SH-SY5Y (cell line): ENCODE measurements around the gene PALD1.

ENCODE experiments used
- GATA2 ChIP-seq: IDR thresholded peaks from 2 replicates; pipeline ENCODE4 v1.6.1; 2011; ENCODE audit warnings: mild to moderate bottlenecking, low read depth, low read length
- GATA3 ChIP-seq: IDR thresholded peaks from 2 replicates; pipeline ENCODE4 v1.6.1; 2011; ENCODE audit warnings: low read depth, mild to moderate bottlenecking, low read length, moderate library complexity

DNA sequence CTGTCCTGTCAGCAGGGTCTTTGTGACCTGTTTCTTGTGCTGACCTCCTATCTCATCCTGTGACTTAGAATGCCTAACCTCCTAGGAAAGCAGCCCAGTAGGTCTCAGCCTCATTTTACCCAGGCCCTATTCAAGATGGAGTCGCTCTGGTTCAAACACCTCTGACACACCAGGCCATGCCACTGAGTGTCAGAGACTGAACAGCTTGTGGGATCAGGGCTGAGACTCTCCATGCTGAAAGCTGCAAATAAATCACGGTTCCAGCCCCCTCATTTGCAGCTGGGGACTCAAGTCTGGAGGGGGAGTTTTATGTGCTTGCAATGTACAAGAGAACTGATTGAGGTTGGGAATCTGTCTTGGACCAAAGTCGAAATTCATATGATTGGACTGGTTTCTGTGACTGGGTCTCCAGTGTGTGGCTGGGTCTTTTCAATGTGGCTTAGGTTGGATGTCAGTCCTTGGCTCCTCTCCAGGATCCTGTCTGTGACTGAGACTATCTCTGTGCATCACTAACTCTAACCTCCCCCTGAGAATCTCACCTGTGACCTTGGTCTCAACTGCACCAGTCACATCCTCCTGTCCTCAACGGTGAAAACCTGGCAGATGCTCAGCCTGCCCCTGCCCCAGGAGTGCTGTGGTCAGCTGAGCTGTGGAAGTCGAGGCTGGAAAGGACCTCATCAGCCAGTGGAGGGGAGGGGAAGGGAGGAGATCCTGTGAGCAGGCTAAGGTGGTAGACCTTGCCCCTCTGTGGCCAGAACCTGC lies 112.3 kb downstream of the PALD1 start:
- no peak for TF ChIP-seq GATA2
- TF ChIP-seq GATA3, result no peak
